Mesendoderm (in vitro differentiated cells): ENCODE results near the gene SEPTIN8.

Source experiments
- DNase-seq: peaks from one replicate; pipeline ENCODE4 v3.0.0; 2013
- H2AK5ac ChIP-seq: 2 replicates; pipeline ENCODE4 v1.6.1; 2013; ENCODE audit warnings: low read length, inconsistent platforms
- H2BK120ac ChIP-seq: 2 replicates; pipeline ENCODE4 v1.6.1; 2013; ENCODE audit warnings: low read depth, mild to moderate bottlenecking, low read length, moderate library complexity, mixed read lengths
- H2BK15ac ChIP-seq: replicated peaks from 2 replicates; pipeline ENCODE4 v1.6.1; 2013; ENCODE audit warnings: low read depth, mild to moderate bottlenecking, moderate library complexity
- H2BK5ac ChIP-seq: 2 replicates; pipeline ENCODE4 v1.6.1; 2013; ENCODE audit warnings: low read length, inconsistent platforms
- H3K18ac ChIP-seq: 2 replicates; pipeline ENCODE4 v1.6.1; 2013; ENCODE audit warnings: mild to moderate bottlenecking, low read length, mixed read lengths
- H3K23ac ChIP-seq: one replicate; pipeline ENCODE4 v1.6.1; 2013; ENCODE audit warnings: low read length
- H3K27ac ChIP-seq: 2 replicates; pipeline ENCODE4 v1.5.1; 2013; ENCODE audit warnings: low read depth, mild to moderate bottlenecking, inconsistent platforms, low read length, moderate library complexity
- H3K27me3 ChIP-seq: 2 replicates; pipeline ENCODE4 v1.6.1; 2013; ENCODE audit warnings: low read length, control low read depth, mild to moderate bottlenecking, inconsistent platforms; ENCODE audit not compliant: insufficient read depth, poor library complexity
- H3K36me3 ChIP-seq: 2 replicates; pipeline ENCODE4 v1.6.1; 2013; ENCODE audit warnings: low read length, inconsistent platforms; ENCODE audit not compliant: control insufficient read depth, insufficient read depth
- H3K4ac ChIP-seq: one replicate; pipeline ENCODE4 v1.6.1; 2013; ENCODE audit warnings: low read depth, mild to moderate bottlenecking, low read length, moderate library complexity
- H3K4me1 ChIP-seq: 2 replicates; pipeline ENCODE4 v1.6.1; 2013; ENCODE audit warnings: low read depth, low read length, inconsistent platforms; ENCODE audit not compliant: control insufficient read depth
- H3K4me2 ChIP-seq: 2 replicates; pipeline ENCODE4 v1.6.1; 2013; ENCODE audit warnings: low read length
- H3K4me3 ChIP-seq: 2 replicates; pipeline ENCODE4 v1.5.1; 2013; ENCODE audit warnings: mild to moderate bottlenecking, low read length
- H3K56ac ChIP-seq: one replicate; pipeline ENCODE4 v1.6.1; 2013; ENCODE audit warnings: low read length
- H3K79me1 ChIP-seq: 2 replicates; pipeline ENCODE4 v1.6.1; 2013; ENCODE audit warnings: low read length, inconsistent platforms
- H3K79me2 ChIP-seq: 2 replicates; pipeline ENCODE4 v1.6.1; 2013; ENCODE audit warnings: mild to moderate bottlenecking, low read length; ENCODE audit not compliant: control insufficient read depth, insufficient read depth
- H3K9ac ChIP-seq: 2 replicates; pipeline ENCODE4 v1.6.1; 2013; ENCODE audit warnings: low read length, inconsistent platforms
- H4K5ac ChIP-seq: one replicate; pipeline ENCODE4 v1.6.1; 2013; ENCODE audit warnings: low read length
- H4K8ac ChIP-seq: one replicate; pipeline ENCODE4 v1.6.1; 2013; ENCODE audit warnings: low read depth, mild to moderate bottlenecking, control low read depth, low read length, moderate library complexity
- WGBS: extraction: QIAGEN DNeasy Blood & Tissue Kit; methylation state at CpG from one replicate; pipeline ENCODE4 v1.1.7; 2013; ENCODE audit warnings: low lambda C conversion rate, missing lambda C conversion rate; ENCODE audit not compliant: insufficient coverage; ENCODE audit errors: extremely low coverage; 5-methylcytosine and 5-hydroxymethylcytosine counted together

Gene SEPTIN8

DNA sequence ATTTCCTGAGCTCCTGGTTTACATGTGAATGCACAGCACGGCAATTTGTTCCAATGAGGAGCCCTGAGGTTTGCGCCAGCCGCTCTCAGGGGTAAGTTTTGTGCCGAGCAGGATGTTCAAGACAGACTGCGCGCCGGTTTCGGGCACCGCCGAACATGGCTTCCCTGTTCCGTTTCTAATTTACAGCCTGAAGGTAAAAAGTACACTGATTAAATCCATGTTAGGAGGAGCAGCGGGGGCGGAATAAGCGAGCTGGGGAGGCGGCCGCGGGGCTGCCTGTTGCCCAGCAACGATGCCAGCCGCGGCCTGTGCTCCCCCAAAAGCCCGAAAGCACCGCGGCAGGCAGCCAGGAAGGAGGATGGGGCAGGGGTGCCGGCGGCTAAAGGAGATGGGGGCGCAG, 42.4 kb upstream of the SEPTIN8 start:
- Histone ChIP-seq H2BK120ac (no peak overlapping the region), H3K27me3 (peaks cover 3% of the 10 kb centered on the region), H3K4me1 (no peaks in the 10 kb centered on the region), H3K18ac (no peak overlapping the region), H3K9ac (no peak overlapping the region), H3K27ac (no peak overlapping the region), H3K36me3 (no peaks in the 10 kb centered on the region), H4K5ac (no peak overlapping the region), H3K4ac (no peak overlapping the region), H3K79me2 (no peaks in the 10 kb centered on the region), H2BK15ac (no peak overlapping the region), H3K4me2 (no peak overlapping the region), H3K23ac (no peak overlapping the region), H2BK5ac (no peak overlapping the region), H3K56ac (no peak overlapping the region), H2AK5ac (no peak overlapping the region), H3K4me3 (no peak overlapping the region), H4K8ac (no peak overlapping the region), H3K79me1 (no peaks in the 10 kb centered on the region)
- no CpG with 5 or more reads among the region's 26 CpGs for WGBS
- no peak for DNase-seq

DNA sequence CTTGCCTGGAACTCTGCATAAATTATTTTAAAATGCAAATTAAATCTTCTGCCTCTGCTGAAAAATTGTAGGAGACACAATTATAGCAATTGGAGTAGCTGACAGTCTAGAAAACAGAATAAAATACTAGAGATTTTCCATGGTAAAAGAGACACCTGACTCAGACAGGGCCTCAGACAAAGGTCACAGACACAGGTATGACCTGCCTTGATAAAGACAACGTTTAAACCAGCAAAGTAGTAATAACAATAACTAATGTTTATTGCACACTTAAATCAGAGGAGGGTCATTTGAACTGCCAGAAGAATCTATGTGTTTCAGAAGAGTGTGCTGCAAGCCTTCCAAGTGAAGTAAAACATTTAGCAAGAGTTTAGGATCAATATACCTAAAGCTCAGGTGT, 40.0 kb upstream of the SEPTIN8 start:
- Histone ChIP-seq H3K4me3 (no peak overlapping the region), H3K4me1 (no peaks in the 10 kb centered on the region), H4K5ac (no peak overlapping the region), H3K56ac (no peak overlapping the region), H4K8ac (no peak overlapping the region), H3K36me3 (no peaks in the 10 kb centered on the region), H2BK120ac (no peak overlapping the region), H2AK5ac (no peak overlapping the region), H3K4me2 (no peak overlapping the region), H3K27ac (no peak overlapping the region), H2BK15ac (no peak overlapping the region), H3K23ac (no peak overlapping the region), H2BK5ac (no peak overlapping the region), H3K79me1 (no peaks in the 10 kb centered on the region), H3K79me2 (no peaks in the 10 kb centered on the region), H3K4ac (no peak overlapping the region), H3K9ac (no peak overlapping the region), H3K27me3 (peaks cover 21% of the 10 kb centered on the region), H3K18ac (no peak overlapping the region)
- DNase-seq, result no peak
- no CpG with 5 or more reads among the region's 1 CpG for WGBS

- no peak overlapping the region for H3K9ac ChIP-seq
- H2AK5ac ChIP-seq, result no peak overlapping the region
- DNase-seq, result no peak
- no peak overlapping the region for H4K8ac ChIP-seq
- H4K5ac ChIP-seq, result no peak overlapping the region
- no peaks in the 10 kb centered on the region for H3K79me1 ChIP-seq
- H3K4me3 ChIP-seq, result no peak overlapping the region
- no peak overlapping the region for H2BK15ac ChIP-seq
- peaks cover 25% of the 10 kb centered on the region for H3K27me3 ChIP-seq
- H3K4ac ChIP-seq, result no peak overlapping the region
- H3K79me2 ChIP-seq, result no peaks in the 10 kb centered on the region
- no peak overlapping the region for H2BK120ac ChIP-seq
- no peak overlapping the region for H3K4me2 ChIP-seq
- no peak overlapping the region for H2BK5ac ChIP-seq
- no peaks in the 10 kb centered on the region for H3K4me1 ChIP-seq
- no peak overlapping the region for H3K56ac ChIP-seq
- H3K36me3 ChIP-seq, result no peaks in the 10 kb centered on the region
- no peak overlapping the region for H3K18ac ChIP-seq
- H3K27ac ChIP-seq, result no peak overlapping the region
- no peak overlapping the region for H3K23ac ChIP-seq
Observed at GRCh38 chr5:132816554-132816953, 39.5 kb upstream of the SEPTIN8 start.

- no peak overlapping the region for H3K27ac ChIP-seq
- no peak overlapping the region for H4K5ac ChIP-seq
- H3K56ac ChIP-seq, result no peak overlapping the region
- H3K79me2 ChIP-seq, result no peaks in the 10 kb centered on the region
- no peaks in the 10 kb centered on the region for H3K36me3 ChIP-seq
- H2BK120ac ChIP-seq, result no peak overlapping the region
- no peak for DNase-seq
- no peak overlapping the region for H3K9ac ChIP-seq
- H3K4me2 ChIP-seq, result no peak overlapping the region
- no peak overlapping the region for H3K4me3 ChIP-seq
- H2BK15ac ChIP-seq, result no peak overlapping the region
- no peaks in the 10 kb centered on the region for H3K79me1 ChIP-seq
- H3K27me3 ChIP-seq, result peaks cover 25% of the 10 kb centered on the region
- no CpG with 5 or more reads among the region's 2 CpGs for WGBS
- no peak overlapping the region for H3K23ac ChIP-seq
- H3K18ac ChIP-seq, result no peak overlapping the region
- H2AK5ac ChIP-seq, result no peak overlapping the region
- H3K4ac ChIP-seq, result no peak overlapping the region
- no peak overlapping the region for H2BK5ac ChIP-seq
- H4K8ac ChIP-seq, result no peak overlapping the region
- H3K4me1 ChIP-seq, result no peaks in the 10 kb centered on the region
Observed at GRCh38 chr5:132816083-132816482, 39.0 kb upstream of the SEPTIN8 start.

DNA sequence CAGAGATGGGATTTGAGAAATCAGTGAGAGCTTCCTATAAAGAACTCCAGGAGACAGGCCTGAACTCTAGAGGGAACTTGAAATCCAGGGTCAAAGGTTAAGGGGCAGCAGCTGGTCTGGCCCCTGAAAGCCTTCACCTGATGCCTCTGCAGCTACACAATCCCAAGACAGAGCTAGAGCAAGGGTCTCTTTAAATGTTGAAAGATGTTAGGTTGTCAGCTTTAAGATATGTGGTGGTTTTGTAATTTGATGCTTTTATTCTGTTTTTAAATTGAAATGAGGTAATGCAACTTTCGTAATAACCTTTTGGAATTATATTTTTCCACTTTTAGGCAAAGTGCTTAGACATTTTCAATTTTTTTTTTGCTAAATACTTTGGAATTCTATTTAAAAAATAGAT, 38.4 kb upstream of the SEPTIN8 start:
- Histone ChIP-seq H2BK5ac (no peak overlapping the region), H2AK5ac (no peak overlapping the region), H4K8ac (no peak overlapping the region), H3K79me2 (no peaks in the 10 kb centered on the region), H3K36me3 (no peaks in the 10 kb centered on the region), H3K27ac (no peak overlapping the region), H3K4me3 (no peak overlapping the region), H3K79me1 (no peaks in the 10 kb centered on the region), H3K4me1 (no peaks in the 10 kb centered on the region), H3K4ac (no peak overlapping the region), H3K18ac (no peak overlapping the region), H3K56ac (no peak overlapping the region), H2BK15ac (no peak overlapping the region), H3K9ac (no peak overlapping the region), H3K23ac (no peak overlapping the region), H3K27me3 (peaks cover 25% of the 10 kb centered on the region), H4K5ac (no peak overlapping the region), H2BK120ac (no peak overlapping the region), H3K4me2 (no peak overlapping the region)
- DNase-seq, result no peak
- no CpG with 5 or more reads among the region's 1 CpG for WGBS

- Histone ChIP-seq H4K5ac (no peak overlapping the region), H3K79me1 (no peaks in the 10 kb centered on the region), H3K36me3 (no peaks in the 10 kb centered on the region), H3K4me2 (peak overlapping the region; percentile 34), H2BK15ac (no peak overlapping the region), H3K4me3 (no peak overlapping the region), H2AK5ac (no peak overlapping the region), H2BK120ac (no peak overlapping the region), H3K4ac (no peak overlapping the region), H3K9ac (peak overlapping the region; percentile 24), H4K8ac (no peak overlapping the region), H3K23ac (peak overlapping the region; percentile 85), H3K4me1 (no peaks in the 10 kb centered on the region), H3K56ac (peak overlapping the region; percentile 46), H3K27me3 (peaks cover 25% of the 10 kb centered on the region), H3K79me2 (no peaks in the 10 kb centered on the region), H3K27ac (no peak overlapping the region), H2BK5ac (no peak overlapping the region), H3K18ac (no peak overlapping the region)
- DNase-seq, result peak; percentile 65
- no CpG with 5 or more reads among the region's 81 CpGs for WGBS
Observed at GRCh38 chr5:132814503-132815294, 37.7 kb upstream of the SEPTIN8 start.
